ENCODE results near the gene ITGB1.
"Not testable (repeated sequence)": the region's sequence is repeated elsewhere in the genome, so short reads cannot be mapped to it uniquely, and the experiment has no call there.

The ITGB1 gene

GRCh38 chr10:32901815-32902214, 56.2 kb downstream of the ITGB1 start:
- Mint-ChIP-seq H3K27ac (no peak overlapping the region), H3K4me3 (no peak overlapping the region), H3K36me3 (peaks cover 79% of the 10 kb centered on the region), H3K9me3 (no peaks in the 10 kb centered on the region), H3K4me1 (no peaks in the 10 kb centered on the region)
- no peak for ATAC-seq
- no peak for DNase-seq (ENCODE audit: low spot score in 2 of 2)

GRCh38 chr10:32895200-32895968, 62.6 kb downstream of the ITGB1 start:
- H3K4me3 Mint-ChIP-seq; H3K27ac Mint-ChIP-seq; H3K4me1 Mint-ChIP-seq; H3K9me3 Mint-ChIP-seq; DNase-seq (ENCODE audit: low spot score in 2 of 2); ATAC-seq: not testable (repeated sequence)
- peaks cover 37% of the 10 kb centered on the region for H3K36me3 Mint-ChIP-seq

DNA sequence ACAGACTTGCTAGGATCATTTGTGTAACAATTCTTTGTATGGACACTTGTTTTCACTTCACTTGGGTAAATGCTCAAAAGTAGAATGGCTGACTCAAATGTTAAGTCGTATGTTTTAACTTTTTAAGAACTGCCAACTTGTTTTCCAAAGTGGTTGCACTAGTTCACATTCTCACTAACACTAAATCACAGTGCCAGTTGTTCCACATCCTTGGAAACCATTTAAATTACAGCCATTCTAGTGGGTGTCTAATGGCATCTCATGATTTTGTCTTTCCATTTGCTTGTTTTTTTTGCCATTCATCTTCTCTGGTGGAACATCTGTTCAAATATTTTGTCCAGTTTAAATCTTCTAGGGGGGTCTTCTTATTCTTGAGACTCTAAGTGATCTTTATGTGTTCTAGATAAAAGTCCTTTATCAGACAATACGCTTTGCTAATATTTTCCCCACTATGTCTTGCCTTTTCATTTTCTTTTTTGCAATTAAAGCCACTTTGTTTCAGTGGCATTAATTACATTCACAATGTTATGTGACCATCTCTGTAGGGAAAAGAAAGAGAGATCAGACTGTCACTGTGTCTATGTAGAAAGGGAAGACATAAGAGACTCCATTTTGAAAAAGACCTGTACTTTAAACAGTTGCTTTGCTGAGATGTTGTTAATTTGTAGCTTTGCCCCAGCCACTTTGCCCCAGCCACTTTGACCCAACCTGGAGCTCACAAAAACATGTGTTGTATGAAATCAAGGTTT, 63.9 kb downstream of the ITGB1 start:
- ATAC-seq (no peak), DNase-seq (ENCODE audit: low spot score in 2 of 2) (no peak)
- Mint-ChIP-seq H3K9me3 (no peaks in the 10 kb centered on the region), H3K4me1 (peaks cover 9% of the 10 kb centered on the region), H3K4me3 (no peak overlapping the region), H3K36me3 (peaks cover 24% of the 10 kb centered on the region), H3K27ac (no peak overlapping the region)

DNA sequence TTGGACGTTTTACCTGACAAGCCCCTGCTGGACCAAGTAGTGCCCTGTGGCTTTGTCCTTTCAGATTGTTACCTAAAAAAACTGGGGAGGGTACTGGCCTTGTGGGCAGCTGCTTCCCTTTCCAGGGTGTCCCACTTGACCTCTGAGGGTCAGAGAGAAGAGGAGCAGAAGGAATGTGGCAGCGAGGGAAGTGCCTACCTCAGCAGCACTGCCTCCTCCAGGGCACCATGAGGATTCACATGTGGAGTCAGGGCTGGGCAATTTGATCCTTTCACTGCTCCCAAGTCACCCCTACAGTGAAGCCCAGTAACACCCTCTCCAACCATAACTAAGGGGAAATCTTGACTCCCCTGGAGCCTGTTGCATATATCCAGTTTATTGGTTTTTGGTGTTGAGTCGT, 64.6 kb downstream of the ITGB1 start:
- Mint-ChIP-seq H3K36me3 (peaks cover 18% of the 10 kb centered on the region), H3K4me1 (peaks cover 9% of the 10 kb centered on the region), H3K4me3 (no peak overlapping the region), H3K27ac (no peak overlapping the region), H3K9me3 (no peaks in the 10 kb centered on the region)
- DNase-seq (ENCODE audit: low spot score in 2 of 2) = no peak
- ATAC-seq = no peak

- no peak for ATAC-seq
- H3K4me3 Mint-ChIP-seq = no peak overlapping the region
- no peak overlapping the region for H3K27ac Mint-ChIP-seq
Observed at GRCh38 chr10:32891261-32891660, 66.8 kb downstream of the ITGB1 start.

DNA sequence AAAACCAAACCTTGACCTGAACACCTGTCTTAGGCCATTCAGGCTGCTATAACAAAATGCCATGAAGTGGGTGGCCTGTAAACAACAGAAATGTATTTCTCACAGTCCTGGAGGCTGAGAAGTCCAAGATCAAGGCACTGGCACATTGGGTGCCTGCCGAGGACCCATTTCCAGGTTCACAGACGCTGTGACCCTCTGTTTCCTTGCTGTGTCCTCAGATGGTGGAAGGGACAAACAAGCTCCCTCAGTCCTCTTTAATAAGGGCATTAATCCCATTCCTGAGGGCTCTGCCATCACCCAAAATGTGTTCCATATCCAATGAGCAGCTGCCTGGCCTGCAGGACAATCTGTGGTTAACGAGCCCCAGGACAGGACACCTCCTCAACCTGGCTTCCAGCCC, 67.6 kb downstream of the ITGB1 start:
- no peak overlapping the region for H3K4me3 Mint-ChIP-seq
- no peaks in the 10 kb centered on the region for H3K36me3 Mint-ChIP-seq
- peaks cover 9% of the 10 kb centered on the region for H3K4me1 Mint-ChIP-seq
- ATAC-seq (no peak), DNase-seq (ENCODE audit: low spot score in 2 of 2) (no peak)
- no peaks in the 10 kb centered on the region for H3K9me3 Mint-ChIP-seq
- no peak overlapping the region for H3K27ac Mint-ChIP-seq

More at GRCh38 chr10:32891261-32891660, 66.8 kb downstream of the ITGB1 start:
- H3K9me3 Mint-ChIP-seq = no peaks in the 10 kb centered on the region
- no peak for DNase-seq (ENCODE audit: low spot score in 2 of 2)
- peaks cover 9% of the 10 kb centered on the region for H3K4me1 Mint-ChIP-seq
- peaks cover 5% of the 10 kb centered on the region for H3K36me3 Mint-ChIP-seq

GRCh38 chr10:32889631-32890212, 68.3 kb downstream of the ITGB1 start:
- H3K4me3 Mint-ChIP-seq = no peak overlapping the region
- H3K36me3 Mint-ChIP-seq = no peaks in the 10 kb centered on the region
- ATAC-seq = no peak
- no peaks in the 10 kb centered on the region for H3K9me3 Mint-ChIP-seq
- peak overlapping the region; percentile 38 for H3K27ac Mint-ChIP-seq
- H3K4me1 Mint-ChIP-seq = peaks cover 9% of the 10 kb centered on the region
- DNase-seq (ENCODE audit: low spot score in 2 of 2) = no peak

GRCh38 chr10:32888161-32888927, 69.7 kb downstream of the ITGB1 start:
- Mint-ChIP-seq H3K4me1 (peaks cover 9% of the 10 kb centered on the region), H3K4me3 (no peak overlapping the region), H3K36me3 (no peaks in the 10 kb centered on the region), H3K9me3 (no peaks in the 10 kb centered on the region), H3K27ac (no peak overlapping the region)
- DNase-seq (ENCODE audit: low spot score in 2 of 2) = no peak
- no peak for ATAC-seq

GRCh38 chr10:32887481-32887880, 70.5 kb downstream of the ITGB1 start:
- DNase-seq (ENCODE audit: low spot score in 2 of 2) = no peak
- no peaks in the 10 kb centered on the region for H3K36me3 Mint-ChIP-seq
- ATAC-seq = no peak
- H3K9me3 Mint-ChIP-seq = no peaks in the 10 kb centered on the region
- no peak overlapping the region for H3K4me3 Mint-ChIP-seq
- H3K4me1 Mint-ChIP-seq = peaks cover 9% of the 10 kb centered on the region
- no peak overlapping the region for H3K27ac Mint-ChIP-seq

DNA sequence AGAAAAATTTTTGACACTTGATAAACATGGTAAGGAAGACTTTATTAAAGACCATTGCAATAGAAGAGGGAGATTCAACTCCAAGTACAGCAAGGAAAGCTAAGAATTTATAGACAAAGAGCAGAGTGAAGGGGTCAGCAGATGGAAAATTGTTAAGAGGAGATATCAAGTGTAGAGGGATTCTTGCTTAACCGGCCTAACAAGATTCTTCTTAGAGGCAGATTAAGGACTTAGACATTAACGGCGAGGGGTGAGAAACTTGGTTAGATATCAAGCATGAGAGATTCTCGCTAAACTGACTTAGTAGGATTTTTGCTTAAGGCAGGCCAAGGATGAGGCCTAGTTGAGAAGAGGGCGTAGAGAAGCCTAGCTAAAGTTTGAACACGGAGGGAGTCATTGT, 76.0 kb downstream of the ITGB1 start:
- ATAC-seq = no peak
- Mint-ChIP-seq H3K9me3 (no peaks in the 10 kb centered on the region), H3K27ac (no peak overlapping the region), H3K4me3 (no peak overlapping the region), H3K4me1 (no peaks in the 10 kb centered on the region), H3K36me3 (no peaks in the 10 kb centered on the region)
- no peak for DNase-seq (ENCODE audit: low spot score in 2 of 2)

DNA sequence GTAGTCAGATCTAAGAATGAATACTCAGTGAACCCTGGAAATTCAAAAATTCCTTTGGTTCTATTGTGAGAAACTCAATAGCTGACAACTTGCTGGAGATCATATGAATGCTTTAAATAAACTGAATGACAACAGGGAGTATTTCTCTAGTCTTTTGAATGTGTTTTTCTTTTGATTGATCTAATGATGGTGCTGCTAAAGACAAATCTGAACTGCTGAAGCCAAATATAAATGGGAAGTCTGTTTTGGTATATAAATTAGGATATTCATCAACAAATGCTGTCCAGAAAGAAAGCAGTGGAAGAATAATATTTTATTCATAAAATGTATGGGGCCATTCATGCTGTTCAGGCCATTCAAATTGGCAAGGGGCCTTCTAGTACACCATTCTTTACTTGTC, 79.4 kb downstream of the ITGB1 start:
- ATAC-seq (no peak), DNase-seq (ENCODE audit: low spot score in 2 of 2) (no peak)
- H3K36me3 Mint-ChIP-seq = no peaks in the 10 kb centered on the region
- H3K4me1 Mint-ChIP-seq = no peaks in the 10 kb centered on the region
- no peak overlapping the region for H3K27ac Mint-ChIP-seq
- H3K9me3 Mint-ChIP-seq = no peaks in the 10 kb centered on the region
- H3K4me3 Mint-ChIP-seq = no peak overlapping the region

GRCh38 chr10:32877915-32878314, 80.1 kb downstream of the ITGB1 start:
- H3K27ac Mint-ChIP-seq = no peak overlapping the region
- no peak for DNase-seq (ENCODE audit: low spot score in 2 of 2)
- H3K4me1 Mint-ChIP-seq = no peaks in the 10 kb centered on the region
- no peak overlapping the region for H3K4me3 Mint-ChIP-seq
- ATAC-seq = no peak
- no peaks in the 10 kb centered on the region for H3K9me3 Mint-ChIP-seq
- no peaks in the 10 kb centered on the region for H3K36me3 Mint-ChIP-seq

- Mint-ChIP-seq H3K4me3 (no peak overlapping the region), H3K36me3 (no peaks in the 10 kb centered on the region), H3K4me1 (no peaks in the 10 kb centered on the region), H3K9me3 (no peaks in the 10 kb centered on the region), H3K27ac (no peak overlapping the region)
- ATAC-seq (no peak), DNase-seq (ENCODE audit: low spot score in 2 of 2) (no peak)
Observed at GRCh38 chr10:32865170-32865569, 92.9 kb downstream of the ITGB1 start.

DNA sequence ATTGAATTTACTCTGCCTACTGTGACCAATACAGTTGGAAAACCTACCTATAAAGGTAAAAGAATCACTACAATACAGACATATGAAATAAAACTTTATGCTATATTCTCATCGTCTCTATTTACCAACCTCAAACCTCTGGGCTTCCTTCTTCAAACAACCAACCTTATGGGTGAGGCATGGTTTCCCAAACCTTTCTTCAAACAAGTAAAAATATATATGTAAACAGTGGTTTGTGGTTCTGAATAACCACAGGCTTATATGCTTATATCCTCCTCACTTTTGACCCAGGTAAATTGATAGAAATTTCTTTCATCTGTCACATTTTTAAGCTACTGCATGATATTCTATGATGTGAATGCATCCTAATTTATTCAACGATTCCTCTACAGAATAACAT, 103.6 kb downstream of the ITGB1 start:
- Mint-ChIP-seq H3K27ac (no peak overlapping the region), H3K9me3 (peaks cover 3% of the 10 kb centered on the region)
- no peak for DNase-seq (ENCODE audit: low spot score in 2 of 2)

DNA sequence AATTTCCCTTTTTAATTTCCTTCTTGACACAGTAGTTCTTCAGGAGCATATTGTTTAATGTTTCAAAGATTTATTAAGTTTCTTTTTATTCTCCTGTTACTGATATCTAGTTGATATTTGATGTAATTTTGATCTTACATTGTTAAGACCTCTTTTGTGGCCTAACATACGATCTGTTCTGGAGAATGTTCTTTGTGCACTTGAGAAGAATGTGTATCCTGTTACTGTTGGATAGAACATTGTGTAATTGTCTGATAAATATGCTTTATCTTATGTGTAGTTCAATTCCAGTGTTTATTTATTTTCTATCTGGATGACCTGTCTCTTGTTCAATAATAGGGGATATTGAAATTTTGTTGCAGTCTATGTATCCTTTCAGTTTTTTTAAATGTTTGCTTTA, 106.7 kb downstream of the ITGB1 start:
- no peak overlapping the region for H3K4me3 Mint-ChIP-seq
- H3K9me3 Mint-ChIP-seq = no peaks in the 10 kb centered on the region
- no peaks in the 10 kb centered on the region for H3K36me3 Mint-ChIP-seq
- no peak for ATAC-seq
- H3K27ac Mint-ChIP-seq = no peak overlapping the region
- no peaks in the 10 kb centered on the region for H3K4me1 Mint-ChIP-seq
- DNase-seq (ENCODE audit: low spot score in 2 of 2) = no peak

More for the DNA sequence above, 103.6 kb downstream of the ITGB1 start:
- ATAC-seq = no peak
- Mint-ChIP-seq H3K36me3 (no peaks in the 10 kb centered on the region), H3K4me3 (no peak overlapping the region), H3K4me1 (no peaks in the 10 kb centered on the region)

Measured in stimulated activated effector memory CD8-positive, alpha-beta T cell treated with anti-CD3 and anti-CD28 coated beads, Interleukin-12 subunit alpha, Interleukin-12 subunit beta, amount 100 ng/mL, for 72 hours (primary cell).